Fibroblast of lung (primary cell): Measurements from ENCODE around the gene CTSD. TPM values are rescaled to one million over a fixed set of nuclear protein-coding genes. Genes with fewer than 3 reads are reported as not detected.
A peak's percentile ranks its signal among the peaks of the same experiment; 100 is the strongest.

Experiments used
- DNase-seq, 2 donors: peaks; one replicate each; pipeline versions ENCODE4 v3.0.0 to v3.0.0-alpha.2; 2010; ENCODE audit warnings: low read depth in 2 of 2
- H2AFZ ChIP-seq: 2 replicates; pipeline ENCODE4 v1.5.1; 2012; ENCODE audit warnings: low read length, control low read depth, inconsistent platforms
- H3K27ac ChIP-seq: 2 replicates; pipeline ENCODE4 v1.5.1; 2011; ENCODE audit warnings: low read length, control low read depth; ENCODE audit not compliant: insufficient read depth
- H3K27me3 ChIP-seq: 2 replicates; pipeline ENCODE4 v1.5.1; 2011; ENCODE audit warnings: mild to moderate bottlenecking, low read length; ENCODE audit not compliant: control insufficient read depth, insufficient read depth
- H3K36me3 ChIP-seq: 2 replicates; pipeline ENCODE4 v1.5.1; 2011; ENCODE audit warnings: low read length; ENCODE audit not compliant: control insufficient read depth, insufficient read depth
- H3K4me1 ChIP-seq: 2 replicates; pipeline ENCODE4 v1.5.1; 2011; ENCODE audit warnings: low read length; ENCODE audit not compliant: control insufficient read depth, insufficient read depth; ENCODE audit errors: extremely low read depth
- H3K4me2 ChIP-seq: 2 replicates; pipeline ENCODE4 v1.5.1; 2011; ENCODE audit warnings: low read length, control low read depth; ENCODE audit not compliant: insufficient read depth; ENCODE audit errors: extremely low read depth
- H3K4me3 ChIP-seq, 4 experiments: fragments of 200-600 bp in 1 of 4; sonication (generic) in 1 of 4; replicated peaks in 1 of 4; 2 replicates each; pipeline ENCODE4 v1.5.1; 2011 to 2016; ENCODE audit warnings: low read length in 4 of 4, low read depth in 3 of 4, mild to moderate bottlenecking in 3 of 4, control low read depth in 2 of 4, inconsistent platforms in 1 of 4, mixed read lengths in 1 of 4; ENCODE audit not compliant: insufficient read depth in 1 of 4; ENCODE audit errors: control extremely low read depth in 1 of 4
- H3K79me2 ChIP-seq: 2 replicates; pipeline ENCODE4 v1.5.1; 2012; ENCODE audit warnings: mild to moderate bottlenecking, low read length, inconsistent platforms; ENCODE audit not compliant: control insufficient read depth, insufficient read depth
- H3K9ac ChIP-seq: 2 replicates; pipeline ENCODE4 v1.5.1; 2011; ENCODE audit warnings: mild to moderate bottlenecking, low read length, control low read depth; ENCODE audit not compliant: insufficient read depth
- H3K9me3 ChIP-seq: 2 replicates; pipeline ENCODE4 v1.5.1; 2012; ENCODE audit warnings: low read depth, low read length; ENCODE audit not compliant: control insufficient read depth, insufficient read depth
- H4K20me1 ChIP-seq: 2 replicates; pipeline ENCODE4 v1.5.1; 2011; ENCODE audit warnings: low read length; ENCODE audit not compliant: control insufficient read depth, insufficient read depth; ENCODE audit errors: extremely low read depth
- CTCF ChIP-seq, 2 donors: IDR thresholded peaks in 1 of 2; conservative IDR thresholded peaks in 1 of 2; 1 replicate in 1 of 2; 2 replicates in 1 of 2; pipeline ENCODE4 v1.5.1; 2011 to 2012; ENCODE audit warnings: low read length in 2 of 2, control low read depth in 1 of 2, inconsistent platforms in 1 of 2, low read depth in 1 of 2, mild to moderate bottlenecking in 1 of 2
- EZH2 ChIP-seq: IDR thresholded peaks from 2 replicates; pipeline ENCODE4 v1.5.1; 2012; ENCODE audit warnings: low read length, control low read depth, mild to moderate bottlenecking; ENCODE audit errors: missing control alignments
- polyA plus RNA-seq, 2 donors: library from polyadenylated mRNA; depleted of rRNA in 1 of 2; stranded (reverse) in 1 of 2; unstranded in 1 of 2; fragments of >200 nt; gene quantifications; 2 replicates each; pipeline ENCODE4 v1.2.1, GENCODE V29; 2011 to 2012; ENCODE audit warnings: missing spikeins in 1 of 2
- total RNA-seq: library from RNA; depleted of rRNA; stranded (reverse); fragments of >200 nt; gene quantifications from 2 replicates; pipeline ENCODE4 v1.2.1, GENCODE V29; 2014

The CTSD gene
- total and polyA plus RNA-seq, 2 donors (not counting 1 experiment from before 2014, with no cell fraction given), result 135 to 253 TPM

GRCh38 chr11:1773994-1774550 lies 10.3 kb upstream of the CTSD start:
- no peak for DNase-seq
- Histone ChIP-seq H3K27me3 (no peaks in the 10 kb centered on the region), H3K4me3 (no peak overlapping the region), H3K79me2 (no peaks in the 10 kb centered on the region), H3K27ac (no peak overlapping the region), H3K4me1 (peaks cover 13% of the 10 kb centered on the region), H4K20me1 (no peaks in the 10 kb centered on the region), H3K36me3 (no peaks in the 10 kb centered on the region), H3K4me2 (no peak overlapping the region), H2AFZ (no peak overlapping the region), H3K9me3 (no peaks in the 10 kb centered on the region), H3K9ac (no peak overlapping the region)
- no peak for TF ChIP-seq CTCF (conservative IDR thresholded peaks at IDR 0.05 in 1 of 2, IDR thresholded peaks at IDR 0.05 in 1 of 2; ENCODE audit: low read depth in 1 of 2, low read length in 2 of 2)
- TF ChIP-seq EZH2, result no peak

- no peak overlapping the region for H3K4me2 ChIP-seq
- no peaks in the 10 kb centered on the region for H3K27me3 ChIP-seq
- H3K27ac ChIP-seq, result no peak overlapping the region
- no peaks in the 10 kb centered on the region for H3K79me2 ChIP-seq
- no peaks in the 10 kb centered on the region for H4K20me1 ChIP-seq
- H3K4me3 ChIP-seq, result no peak overlapping the region
- H3K9me3 ChIP-seq, result no peaks in the 10 kb centered on the region
- peaks cover 16% of the 10 kb centered on the region for H3K4me1 ChIP-seq
- no peaks in the 10 kb centered on the region for H3K36me3 ChIP-seq
- no peak for DNase-seq
- no peak overlapping the region for H2AFZ ChIP-seq
- TF ChIP-seq CTCF (conservative IDR thresholded peaks at IDR 0.05 in 1 of 2, IDR thresholded peaks at IDR 0.05 in 1 of 2; ENCODE audit: low read depth in 1 of 2, low read length in 2 of 2), result no peak
- no peak for TF ChIP-seq EZH2
- no peak overlapping the region for H3K9ac ChIP-seq
Observed at GRCh38 chr11:1773131-1773993, 9.6 kb upstream of the CTSD start.

GRCh38 chr11:1772270-1773130 lies 8.8 kb upstream of the CTSD start:
- peak; percentile 94 to 95 for DNase-seq
- no peak overlapping the region for H2AFZ ChIP-seq
- H3K4me2 ChIP-seq, result peak overlapping the region; percentile 33
- TF ChIP-seq CTCF (conservative IDR thresholded peaks at IDR 0.05 in 1 of 2, IDR thresholded peaks at IDR 0.05 in 1 of 2; ENCODE audit: low read depth in 1 of 2, low read length in 2 of 2) (no peak), EZH2 (no peak)
- no peaks in the 10 kb centered on the region for H3K79me2 ChIP-seq
- H3K4me1 ChIP-seq, result peaks cover 16% of the 10 kb centered on the region
- no peaks in the 10 kb centered on the region for H3K27me3 ChIP-seq
- peak overlapping the region; percentile 14 for H3K27ac ChIP-seq
- no peaks in the 10 kb centered on the region for H3K9me3 ChIP-seq
- no peaks in the 10 kb centered on the region for H3K36me3 ChIP-seq
- peak overlapping the region in 2 of 4 experiments; percentile 6 to 30 for H3K4me3 ChIP-seq
- H3K9ac ChIP-seq, result no peak overlapping the region
- no peaks in the 10 kb centered on the region for H4K20me1 ChIP-seq
